PFSK-1 (cell line): ENCODE measurements around the gene NKAIN2.

Experiments used
- FOXP2 ChIP-seq: optimal IDR thresholded peaks from 2 replicates; pipeline ENCODE3; 2011; ENCODE audit warnings: borderline replicate concordance, control low read depth, inconsistent platforms; ENCODE audit not compliant: insufficient read depth; ENCODE audit errors: extremely low read length, extremely low read depth
- POLR2AphosphoS5 ChIP-seq: IDR thresholded peaks from 2 replicates; pipeline ENCODE4 v1.6.1; 2012; ENCODE audit warnings: low read depth, mild to moderate bottlenecking, control low read depth, low read length, moderate library complexity
- SIN3A ChIP-seq: IDR thresholded peaks from 2 replicates; pipeline ENCODE4 v1.6.1; 2012; ENCODE audit warnings: mild to moderate bottlenecking, low read length, moderate library complexity, borderline replicate concordance; ENCODE audit not compliant: insufficient read depth
- TAF1 ChIP-seq: IDR thresholded peaks from 2 replicates; pipeline ENCODE4 v1.6.1; 2012; ENCODE audit warnings: low read length, control low read depth, borderline replicate concordance; ENCODE audit not compliant: insufficient read depth
- TF ChIP-seq, protein P1 (sequence below), 2 experiments: IDR thresholded peaks; 2 replicates each; pipeline versions ENCODE4 v1.6.1 to v1.8.0; 2011 to 2012; ENCODE audit warnings: low read depth in 2 of 2, low read length in 2 of 2, control low read depth in 1 of 2, inconsistent platforms in 1 of 2, mild to moderate bottlenecking in 1 of 2, moderate library complexity in 1 of 2; ENCODE audit not compliant: insufficient read depth in 1 of 2

The NKAIN2 gene

GRCh38 chr6:124423621-124424020 lies 620.0 kb downstream of the NKAIN2 start:
- no peak for TF ChIP-seq FOXP2
- no peak for TF ChIP-seq POLR2AphosphoS5
- no peak for TF ChIP-seq TAF1
- TF ChIP-seq, protein P1, sequence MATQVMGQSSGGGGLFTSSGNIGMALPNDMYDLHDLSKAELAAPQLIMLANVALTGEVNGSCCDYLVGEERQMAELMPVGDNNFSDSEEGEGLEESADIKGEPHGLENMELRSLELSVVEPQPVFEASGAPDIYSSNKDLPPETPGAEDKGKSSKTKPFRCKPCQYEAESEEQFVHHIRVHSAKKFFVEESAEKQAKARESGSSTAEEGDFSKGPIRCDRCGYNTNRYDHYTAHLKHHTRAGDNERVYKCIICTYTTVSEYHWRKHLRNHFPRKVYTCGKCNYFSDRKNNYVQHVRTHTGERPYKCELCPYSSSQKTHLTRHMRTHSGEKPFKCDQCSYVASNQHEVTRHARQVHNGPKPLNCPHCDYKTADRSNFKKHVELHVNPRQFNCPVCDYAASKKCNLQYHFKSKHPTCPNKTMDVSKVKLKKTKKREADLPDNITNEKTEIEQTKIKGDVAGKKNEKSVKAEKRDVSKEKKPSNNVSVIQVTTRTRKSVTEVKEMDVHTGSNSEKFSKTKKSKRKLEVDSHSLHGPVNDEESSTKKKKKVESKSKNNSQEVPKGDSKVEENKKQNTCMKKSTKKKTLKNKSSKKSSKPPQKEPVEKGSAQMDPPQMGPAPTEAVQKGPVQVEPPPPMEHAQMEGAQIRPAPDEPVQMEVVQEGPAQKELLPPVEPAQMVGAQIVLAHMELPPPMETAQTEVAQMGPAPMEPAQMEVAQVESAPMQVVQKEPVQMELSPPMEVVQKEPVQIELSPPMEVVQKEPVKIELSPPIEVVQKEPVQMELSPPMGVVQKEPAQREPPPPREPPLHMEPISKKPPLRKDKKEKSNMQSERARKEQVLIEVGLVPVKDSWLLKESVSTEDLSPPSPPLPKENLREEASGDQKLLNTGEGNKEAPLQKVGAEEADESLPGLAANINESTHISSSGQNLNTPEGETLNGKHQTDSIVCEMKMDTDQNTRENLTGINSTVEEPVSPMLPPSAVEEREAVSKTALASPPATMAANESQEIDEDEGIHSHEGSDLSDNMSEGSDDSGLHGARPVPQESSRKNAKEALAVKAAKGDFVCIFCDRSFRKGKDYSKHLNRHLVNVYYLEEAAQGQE (IDR thresholded peaks at IDR 0.05; ENCODE audit: insufficient read depth in 1 of 2, low read depth in 2 of 2, low read length in 2 of 2): no peak
- TF ChIP-seq SIN3A: no peak

DNA sequence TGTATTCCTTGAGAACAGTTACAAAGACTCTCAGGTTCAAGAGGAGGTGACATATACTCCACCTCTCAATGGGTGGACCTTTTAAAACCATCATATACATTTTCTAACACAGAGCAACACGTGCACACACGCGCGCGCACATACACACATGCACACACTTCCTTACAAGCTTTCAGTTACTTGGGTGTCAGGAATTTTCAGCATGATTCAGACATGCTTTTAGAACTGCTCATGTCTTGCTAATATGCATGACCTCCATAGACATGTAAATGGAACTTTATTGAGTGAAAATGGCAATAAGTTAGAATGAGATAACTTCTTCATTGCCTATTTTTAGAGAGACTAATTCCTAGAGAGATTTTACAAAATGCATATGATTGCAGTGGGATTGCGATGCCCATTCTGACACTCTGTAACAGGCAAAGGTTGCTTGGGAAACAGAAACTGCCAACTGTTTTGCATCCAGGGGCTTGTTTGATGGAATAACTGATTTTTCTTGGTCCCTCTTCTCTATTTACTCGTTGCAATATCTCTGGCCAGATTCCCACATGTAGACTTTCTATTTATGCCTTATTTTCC lies 627.2 kb downstream of the NKAIN2 start:
- no peak for TF ChIP-seq SIN3A

DNA sequence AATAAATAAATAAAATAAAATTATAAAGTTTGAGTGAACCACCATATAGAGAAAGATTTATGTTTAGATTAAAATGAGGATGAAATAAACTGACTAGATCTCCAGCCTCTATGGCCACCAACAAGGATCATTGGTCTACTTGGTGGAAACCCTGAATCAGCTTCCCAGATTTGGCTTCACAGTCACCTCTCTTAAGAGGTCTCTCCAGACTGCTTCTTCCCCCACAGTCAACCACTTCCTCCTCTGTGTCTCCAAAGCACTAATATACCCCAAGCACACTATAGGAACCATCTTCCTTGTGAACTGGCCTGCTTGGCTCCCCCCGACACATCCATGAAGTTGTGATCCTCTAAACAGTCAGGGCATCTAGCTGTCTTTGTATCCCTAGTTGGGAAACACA lies 629.0 kb downstream of the NKAIN2 start:
- no peak for TF ChIP-seq SIN3A
- no peak for TF ChIP-seq TAF1
- no peak for TF ChIP-seq FOXP2
- TF ChIP-seq POLR2AphosphoS5: no peak
- TF ChIP-seq, protein P1 (IDR thresholded peaks at IDR 0.05; ENCODE audit: insufficient read depth in 1 of 2, low read depth in 2 of 2, low read length in 2 of 2): no peak

DNA sequence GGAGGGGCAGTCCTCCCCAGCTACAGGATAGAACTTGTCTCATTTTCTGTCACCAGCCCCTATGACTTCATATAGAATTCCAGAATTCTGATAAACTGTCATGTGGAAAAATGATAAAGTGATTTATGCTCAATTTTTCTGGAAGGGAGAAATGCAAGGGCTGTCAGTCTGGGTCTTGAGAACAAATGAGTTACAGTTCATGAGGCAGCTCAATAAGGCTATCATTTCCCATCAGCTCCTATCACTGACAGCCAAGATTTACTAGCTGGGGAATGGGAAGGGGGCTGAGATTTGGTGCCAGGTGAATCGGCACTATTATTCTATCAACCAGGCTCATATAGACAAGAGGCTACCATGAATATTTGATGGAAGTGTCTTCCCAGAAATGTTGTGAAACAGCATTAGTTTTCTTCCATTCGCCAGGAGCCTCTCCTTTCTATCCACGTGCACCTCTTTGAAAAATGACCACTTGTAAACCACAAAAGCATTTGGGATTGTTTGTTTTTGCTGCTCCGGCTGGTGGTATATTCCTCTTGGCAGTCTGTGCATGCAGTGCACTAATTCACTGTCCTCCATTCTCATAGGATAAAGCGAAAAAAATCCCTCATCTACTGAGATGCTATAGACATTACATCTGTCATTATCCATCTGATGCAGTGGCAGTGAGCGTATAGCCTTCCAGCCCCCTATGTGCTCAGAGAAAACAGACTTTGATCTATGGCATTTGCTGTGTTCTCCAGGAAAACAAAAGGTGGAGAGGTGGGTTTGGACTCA lies 629.9 kb downstream of the NKAIN2 start:
- TF ChIP-seq SIN3A (no peak), TAF1 (no peak), POLR2AphosphoS5 (no peak), FOXP2 (no peak)
- TF ChIP-seq, protein P1 (IDR thresholded peaks at IDR 0.05; ENCODE audit: insufficient read depth in 1 of 2, low read depth in 2 of 2, low read length in 2 of 2): no peak

DNA sequence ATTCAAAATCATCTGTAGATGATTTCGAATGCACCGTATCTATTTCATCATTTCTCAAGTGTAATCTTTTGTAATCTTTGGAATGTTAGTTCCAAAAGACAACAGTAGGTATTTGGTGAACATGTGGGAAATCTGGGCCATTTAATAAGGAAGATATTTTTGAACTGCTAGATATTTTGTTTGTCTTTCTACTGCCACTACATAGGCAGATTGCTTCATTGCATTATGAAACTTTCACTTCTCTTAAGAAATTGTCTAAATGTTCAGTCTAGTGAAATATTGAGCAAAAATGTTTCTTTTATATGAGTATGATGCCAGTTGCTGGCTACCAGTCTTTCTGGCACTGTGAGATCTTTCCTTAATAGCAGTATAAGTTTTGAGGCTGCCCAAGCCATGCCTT lies 630.8 kb downstream of the NKAIN2 start:
- no peak for TF ChIP-seq TAF1
- TF ChIP-seq, protein P1 (IDR thresholded peaks at IDR 0.05; ENCODE audit: insufficient read depth in 1 of 2, low read depth in 2 of 2, low read length in 2 of 2): no peak
- TF ChIP-seq SIN3A: no peak
- TF ChIP-seq FOXP2: no peak
- no peak for TF ChIP-seq POLR2AphosphoS5
